NCI-H2171 treated with DMSO at 0.1 percent for 48 hours (cell line): ENCODE measurements around the gene GEN1.

Source experiments
- DNase-seq: peaks from one replicate; lab custom pipeline; 2025; lab: John Stamatoyannopoulos, UW

GEN1 gene, protein sequence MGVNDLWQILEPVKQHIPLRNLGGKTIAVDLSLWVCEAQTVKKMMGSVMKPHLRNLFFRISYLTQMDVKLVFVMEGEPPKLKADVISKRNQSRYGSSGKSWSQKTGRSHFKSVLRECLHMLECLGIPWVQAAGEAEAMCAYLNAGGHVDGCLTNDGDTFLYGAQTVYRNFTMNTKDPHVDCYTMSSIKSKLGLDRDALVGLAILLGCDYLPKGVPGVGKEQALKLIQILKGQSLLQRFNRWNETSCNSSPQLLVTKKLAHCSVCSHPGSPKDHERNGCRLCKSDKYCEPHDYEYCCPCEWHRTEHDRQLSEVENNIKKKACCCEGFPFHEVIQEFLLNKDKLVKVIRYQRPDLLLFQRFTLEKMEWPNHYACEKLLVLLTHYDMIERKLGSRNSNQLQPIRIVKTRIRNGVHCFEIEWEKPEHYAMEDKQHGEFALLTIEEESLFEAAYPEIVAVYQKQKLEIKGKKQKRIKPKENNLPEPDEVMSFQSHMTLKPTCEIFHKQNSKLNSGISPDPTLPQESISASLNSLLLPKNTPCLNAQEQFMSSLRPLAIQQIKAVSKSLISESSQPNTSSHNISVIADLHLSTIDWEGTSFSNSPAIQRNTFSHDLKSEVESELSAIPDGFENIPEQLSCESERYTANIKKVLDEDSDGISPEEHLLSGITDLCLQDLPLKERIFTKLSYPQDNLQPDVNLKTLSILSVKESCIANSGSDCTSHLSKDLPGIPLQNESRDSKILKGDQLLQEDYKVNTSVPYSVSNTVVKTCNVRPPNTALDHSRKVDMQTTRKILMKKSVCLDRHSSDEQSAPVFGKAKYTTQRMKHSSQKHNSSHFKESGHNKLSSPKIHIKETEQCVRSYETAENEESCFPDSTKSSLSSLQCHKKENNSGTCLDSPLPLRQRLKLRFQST

DNA sequence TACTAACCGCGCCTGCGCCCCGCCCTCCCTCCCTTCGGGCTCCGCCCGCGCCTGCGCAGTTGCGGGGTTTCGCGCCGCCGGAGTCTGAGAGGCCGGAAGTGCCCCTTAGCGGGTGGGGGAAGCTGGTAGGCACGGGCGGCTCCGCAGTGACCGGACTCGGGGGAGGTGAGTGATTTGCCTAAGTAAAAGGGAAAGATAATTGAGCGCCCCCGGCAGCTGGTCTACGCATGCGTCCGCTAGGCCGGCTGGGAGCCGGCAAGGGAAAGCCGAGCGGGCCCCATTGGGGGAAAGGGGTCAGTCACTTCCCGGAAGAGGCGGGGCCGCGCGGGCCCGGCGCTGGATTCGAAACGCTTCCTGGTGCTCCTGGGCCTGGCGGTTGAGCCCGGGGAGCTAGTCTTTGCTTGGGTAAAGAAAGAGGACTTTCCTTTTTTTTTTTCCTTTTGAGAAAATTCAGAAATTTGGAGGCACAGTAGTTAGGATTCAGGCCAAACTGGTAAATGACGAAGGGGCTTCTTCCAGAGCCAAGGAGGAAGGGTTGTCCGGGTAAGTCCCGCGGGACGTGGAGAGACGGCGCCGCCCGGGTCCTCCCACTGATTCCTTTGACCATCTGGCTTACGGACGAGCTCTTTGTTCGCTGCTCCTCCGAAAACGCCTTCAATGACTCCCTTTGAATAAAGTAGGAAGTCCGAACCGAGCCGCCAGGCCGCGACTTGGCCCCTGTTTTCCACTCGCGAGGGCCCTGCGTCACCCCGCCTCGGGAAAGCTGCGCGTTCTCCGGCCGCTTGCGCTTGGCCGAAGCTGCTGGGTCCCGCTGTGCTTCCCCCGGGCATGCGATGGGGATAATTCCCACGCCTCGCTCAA is at the start of gene GEN1, which contains the start of gene SMC6:
GEN1 (plus strand) TSS at position 336 of the 861 bp plus-strand sequence. CDS start 5,806 bp downstream, outside the sequence.
SMC6 (minus strand) TSS at position 8 of the 861 bp plus-strand sequence. CDS start 7,864 bp downstream, outside the sequence.
- DNase-seq = peak; percentile 95

DNA sequence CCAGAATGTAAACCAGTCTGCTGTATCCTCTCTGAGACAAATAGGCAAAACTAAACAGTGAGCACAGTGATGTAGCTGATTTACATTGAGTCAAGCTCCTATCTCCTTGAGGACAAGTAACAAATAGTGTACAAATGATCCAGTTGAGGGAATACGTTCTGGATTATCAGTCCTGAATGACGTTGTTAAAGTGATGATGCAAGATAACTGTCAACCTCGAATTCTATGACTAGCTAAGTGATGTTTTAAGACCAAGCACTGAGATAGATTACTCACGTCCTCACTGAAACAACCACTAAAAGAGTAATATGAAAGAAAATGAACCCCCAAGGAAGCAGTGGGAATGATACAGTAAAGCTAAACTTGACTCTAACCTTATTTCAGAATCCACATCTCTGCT is 47.1 kb upstream of the GEN1 start:
- DNase-seq = no peak

DNA sequence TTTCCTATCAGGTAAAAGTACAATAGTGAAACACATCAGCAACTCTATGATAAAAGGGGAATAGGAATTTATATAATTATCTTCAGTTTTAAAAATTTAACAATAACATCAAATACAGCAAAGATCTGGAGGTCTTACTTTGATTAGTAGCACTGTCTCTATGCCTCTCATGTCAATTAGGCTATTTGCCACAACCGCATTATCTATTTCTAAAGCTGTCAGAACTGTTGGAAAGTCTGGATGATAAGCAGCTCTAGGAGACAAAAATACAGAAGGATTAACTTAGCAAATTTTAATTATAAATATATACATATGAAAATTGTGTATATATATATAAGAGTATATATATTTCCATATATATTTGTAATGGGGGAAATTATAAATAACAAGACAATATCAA is 45.4 kb upstream of the GEN1 start:
- DNase-seq = no peak

DNA sequence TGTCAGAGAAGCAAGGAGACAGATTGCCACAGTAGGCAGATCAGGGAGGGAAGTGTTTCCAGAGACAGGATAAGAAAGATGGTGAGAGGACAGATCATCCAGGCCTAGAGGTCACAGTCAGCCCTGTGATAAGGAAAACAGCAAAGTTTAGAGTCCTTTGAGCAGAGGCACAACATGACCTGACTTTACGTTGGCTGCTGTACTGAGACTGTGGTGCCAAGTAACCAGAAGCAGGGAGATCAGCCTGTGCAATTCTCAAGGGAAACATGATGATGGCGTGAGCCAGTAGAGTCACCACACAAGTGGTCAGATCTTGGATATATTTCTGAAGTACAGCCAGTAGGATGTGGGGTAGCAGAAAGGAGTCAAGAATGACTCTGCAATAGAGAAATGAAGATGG is 44.0 kb upstream of the GEN1 start:
- DNase-seq = no peak

DNA sequence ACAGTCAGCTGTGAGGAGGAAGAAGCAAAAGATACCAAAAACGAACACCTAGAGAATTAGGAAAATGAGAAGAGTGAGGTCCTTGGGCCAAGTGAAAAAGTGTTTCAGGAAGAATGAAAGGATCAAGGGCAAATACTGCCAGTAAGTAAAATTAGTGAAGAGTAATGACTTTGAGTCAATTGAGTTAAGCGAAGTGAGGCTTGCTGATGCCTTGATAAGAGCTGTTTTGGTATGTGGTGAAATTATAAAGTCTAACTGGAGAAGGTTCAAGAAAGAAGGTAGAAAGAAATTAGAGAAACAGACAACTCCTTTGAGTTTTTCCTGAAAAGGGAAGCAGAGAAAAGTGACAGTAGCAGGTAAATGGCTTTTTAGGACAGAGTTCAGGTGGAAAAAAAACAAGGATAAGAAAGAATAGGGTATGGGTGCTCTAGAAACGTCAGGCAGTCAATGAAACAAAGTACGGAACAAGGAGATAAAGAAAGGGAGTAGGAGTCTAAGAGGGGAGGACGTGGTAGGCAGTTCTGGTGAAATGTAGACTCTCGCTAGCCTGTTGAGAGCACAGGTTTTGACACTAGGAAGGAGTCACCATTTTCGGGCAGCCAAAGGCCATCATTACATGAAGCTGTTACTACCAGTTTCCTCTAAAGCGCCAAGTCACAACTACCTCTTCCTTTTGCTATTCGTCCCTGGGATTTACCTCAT is 43.2 kb upstream of the GEN1 start:
- DNase-seq = no peak

DNA sequence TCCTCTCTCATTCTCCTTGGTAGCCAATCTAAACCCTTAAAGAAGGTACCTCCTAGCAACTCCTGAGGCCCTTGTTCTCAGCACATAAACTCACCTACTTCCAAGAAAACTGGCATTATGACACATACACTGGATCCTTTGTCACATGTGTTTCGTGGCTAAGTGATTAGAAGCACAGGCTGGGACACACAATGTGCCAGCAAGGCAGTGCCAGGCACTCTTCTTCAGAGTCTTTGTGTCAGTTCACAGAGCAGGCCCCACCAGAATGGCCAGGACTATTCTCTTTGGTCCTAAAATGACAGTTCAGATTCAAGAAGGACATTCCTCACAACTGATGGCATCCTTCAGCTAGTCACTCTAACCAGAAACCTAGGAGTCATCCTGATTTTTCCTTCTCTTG is 40.6 kb upstream of the GEN1 start:
- DNase-seq = no peak

DNA sequence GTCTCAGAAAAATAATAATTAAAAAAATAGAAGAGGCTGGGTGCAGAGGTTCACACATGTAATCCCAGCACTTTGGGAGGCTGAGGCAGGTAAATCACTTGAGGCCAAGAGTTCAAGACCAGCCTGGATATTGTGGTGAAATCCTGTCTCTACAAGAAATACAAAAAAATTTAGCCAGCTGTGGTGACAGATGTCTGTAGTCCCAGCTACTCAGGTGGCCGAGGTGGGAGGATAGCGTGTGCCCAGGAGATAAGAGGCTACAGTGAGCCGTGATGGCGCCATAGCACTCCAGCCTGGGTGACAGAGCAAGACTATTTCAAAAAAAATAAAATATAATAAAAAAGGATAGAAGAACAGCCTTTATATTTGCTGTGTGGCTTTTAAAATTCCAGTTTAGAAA is 36.3 kb upstream of the GEN1 start:
- DNase-seq = peak; percentile 47

DNA sequence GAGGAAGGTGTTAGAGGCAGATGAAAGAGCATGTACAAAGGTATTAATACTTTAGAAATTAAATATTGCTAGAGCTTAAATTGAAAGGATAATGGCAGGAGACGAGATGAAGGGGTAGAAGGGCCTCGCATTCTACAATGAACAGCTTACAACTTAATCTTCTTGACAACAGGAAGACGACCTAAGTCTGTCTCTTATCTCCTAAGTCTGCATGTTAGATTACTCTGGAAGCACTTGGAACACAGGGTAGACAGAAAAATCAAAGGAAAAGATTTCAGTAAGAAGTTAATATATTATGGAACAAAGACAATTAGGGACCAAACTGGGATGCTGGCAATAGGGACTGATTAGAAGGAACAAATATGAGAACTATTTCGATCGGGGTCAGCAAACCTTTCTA is 35.2 kb upstream of the GEN1 start:
- no peak for DNase-seq

DNA sequence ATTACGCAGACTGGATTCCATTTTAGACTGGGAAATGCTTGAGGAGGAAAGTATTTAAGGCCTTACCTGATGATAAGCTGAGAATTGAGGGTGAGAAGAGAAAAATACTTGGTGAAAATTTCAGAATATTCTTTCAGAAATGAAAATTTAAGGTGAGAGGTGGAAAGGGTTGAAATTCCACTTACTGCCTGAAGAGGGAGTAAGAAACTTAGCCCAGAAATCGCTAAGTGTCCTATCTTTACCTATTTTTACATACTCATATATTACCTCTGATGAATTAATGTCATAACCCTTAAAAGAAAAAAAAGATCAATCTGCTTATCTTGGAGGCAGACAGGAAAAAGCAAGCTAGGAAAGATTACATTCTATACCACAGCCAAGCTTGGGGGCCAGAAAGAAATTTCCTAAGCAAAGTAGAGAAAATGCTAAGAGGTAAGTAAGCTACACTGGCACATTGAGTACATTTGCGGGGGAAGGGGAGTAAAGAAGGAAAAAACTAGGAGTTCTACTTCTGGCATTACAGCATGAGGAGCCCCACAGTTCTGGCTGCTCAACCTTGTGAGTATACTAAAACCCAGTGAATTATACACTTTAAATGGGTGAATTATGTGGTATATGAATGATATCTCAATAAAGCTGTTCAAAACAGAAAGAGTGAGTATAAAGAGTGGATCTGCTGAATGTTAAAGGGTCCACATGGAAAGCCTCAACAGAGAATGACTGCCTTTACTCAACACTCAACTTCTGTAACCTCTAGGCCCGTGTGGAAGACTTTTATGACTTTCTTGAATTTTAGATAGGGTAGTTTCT is 34.2 kb upstream of the GEN1 start:
- DNase-seq = peak; percentile 40

DNA sequence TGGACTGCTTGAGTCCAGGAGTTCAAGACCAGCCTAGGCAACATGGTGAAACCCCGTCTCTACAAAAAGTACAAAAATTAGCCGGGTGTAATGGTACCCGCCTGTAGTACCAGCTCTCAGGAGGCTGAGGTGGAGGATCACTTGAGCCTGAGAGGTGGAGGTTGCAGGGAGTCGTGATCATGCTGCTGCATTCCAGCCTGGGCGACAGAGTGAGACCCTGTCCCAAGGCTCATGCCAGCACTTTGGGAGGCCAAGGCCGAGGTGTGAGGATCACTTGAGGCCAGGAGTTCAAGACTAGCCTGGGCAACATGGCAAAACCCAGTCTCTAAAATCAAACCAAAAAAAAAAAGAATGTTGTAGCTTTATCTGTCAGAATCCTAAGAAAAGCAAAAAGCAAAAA is 25.7 kb upstream of the GEN1 start:
- DNase-seq = no peak

DNA sequence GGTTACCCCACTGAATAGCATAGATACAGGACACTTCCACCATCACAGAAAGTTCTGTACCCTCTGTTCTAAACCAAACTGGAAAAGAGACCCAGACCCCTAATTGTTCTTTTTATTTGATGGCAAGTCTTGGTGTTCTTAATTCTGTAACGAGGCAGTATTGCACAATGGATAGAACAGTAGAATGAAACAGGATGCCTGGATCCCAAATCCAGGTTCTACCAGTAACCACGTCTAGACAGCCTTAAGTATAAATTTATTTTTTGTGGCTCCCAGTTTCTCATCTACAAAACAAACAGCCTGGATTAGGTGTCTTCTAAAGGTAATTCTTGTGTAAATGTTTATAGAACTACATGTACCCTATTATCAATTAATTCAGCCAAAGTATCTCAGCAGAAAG is 24.1 kb upstream of the GEN1 start:
- no peak for DNase-seq

DNA sequence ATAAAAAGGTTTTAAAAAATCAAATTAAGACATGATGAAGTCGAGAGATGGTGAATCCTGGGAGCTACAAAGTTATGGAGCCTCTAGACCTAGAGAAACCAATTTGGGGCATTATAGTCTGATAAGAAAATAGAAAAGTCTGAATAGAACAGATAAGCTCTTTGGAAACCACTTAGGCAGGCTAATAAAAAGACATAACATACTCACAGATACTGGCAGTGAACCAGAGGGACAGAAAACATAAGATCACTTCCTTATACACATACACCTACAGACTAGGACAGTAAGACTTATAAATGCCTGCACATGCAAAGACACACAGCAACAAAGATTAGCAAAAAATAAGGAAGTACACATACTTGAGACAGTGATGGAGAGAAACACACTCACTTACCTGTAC is 20.3 kb upstream of the GEN1 start:
- no peak for DNase-seq

DNA sequence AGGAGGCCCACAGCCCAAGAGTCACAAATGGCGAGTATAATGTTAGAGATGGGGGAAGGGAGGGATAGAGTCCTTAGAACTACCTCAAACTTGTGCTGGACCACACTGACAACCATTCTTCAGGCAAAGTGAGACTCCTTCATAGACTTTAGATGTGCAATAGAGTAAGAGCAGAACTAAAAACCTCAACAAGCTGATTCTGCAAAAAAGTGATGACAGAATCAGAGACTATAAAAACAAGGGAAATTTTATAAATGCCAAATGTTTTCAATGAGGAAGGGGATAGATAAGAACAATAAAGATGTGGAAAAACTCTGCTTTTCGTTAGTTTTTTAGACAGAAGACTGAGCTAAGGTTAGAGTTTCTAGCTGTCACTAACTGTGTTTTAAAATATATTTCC is 18.1 kb upstream of the GEN1 start:
- DNase-seq = no peak

DNA sequence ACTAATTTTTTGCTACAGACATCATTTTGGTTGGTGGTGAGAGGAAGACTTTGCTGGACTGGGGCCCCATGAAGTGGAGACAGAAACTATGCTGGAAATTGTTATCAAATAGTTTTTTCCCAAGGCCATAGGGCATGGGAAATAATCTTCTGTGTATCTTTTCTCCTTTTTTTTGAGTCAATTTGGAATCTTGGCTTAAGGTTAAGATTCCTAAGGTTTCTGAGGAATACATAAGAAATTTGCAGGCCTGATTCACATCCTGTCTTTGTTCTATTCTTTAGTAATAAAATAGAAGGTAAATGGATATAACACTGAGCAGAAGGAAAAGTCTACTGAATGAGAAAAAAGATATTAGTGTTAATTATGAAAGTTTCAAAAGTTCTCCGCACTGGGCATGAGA is 16.9 kb upstream of the GEN1 start:
- no peak for DNase-seq

DNA sequence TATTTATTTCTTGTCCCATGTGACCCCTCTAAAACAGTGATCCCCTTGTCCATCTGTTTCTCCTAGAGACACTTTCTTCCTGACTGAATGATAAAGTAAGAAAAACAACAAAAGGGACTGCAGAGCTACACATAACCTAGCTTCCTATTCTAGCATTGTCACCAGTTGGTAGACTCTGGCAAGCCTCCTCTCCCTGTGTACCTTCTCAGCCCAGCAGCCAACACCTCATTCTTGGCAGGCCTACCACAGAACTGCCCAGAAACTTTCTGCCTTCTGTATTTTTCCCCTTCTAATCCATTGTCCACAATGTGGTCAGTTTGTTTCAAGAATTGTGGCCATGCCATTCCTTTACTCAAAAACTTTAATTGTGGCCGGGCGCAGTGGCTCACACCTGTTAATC is 13.7 kb upstream of the GEN1 start:
- no peak for DNase-seq

DNA sequence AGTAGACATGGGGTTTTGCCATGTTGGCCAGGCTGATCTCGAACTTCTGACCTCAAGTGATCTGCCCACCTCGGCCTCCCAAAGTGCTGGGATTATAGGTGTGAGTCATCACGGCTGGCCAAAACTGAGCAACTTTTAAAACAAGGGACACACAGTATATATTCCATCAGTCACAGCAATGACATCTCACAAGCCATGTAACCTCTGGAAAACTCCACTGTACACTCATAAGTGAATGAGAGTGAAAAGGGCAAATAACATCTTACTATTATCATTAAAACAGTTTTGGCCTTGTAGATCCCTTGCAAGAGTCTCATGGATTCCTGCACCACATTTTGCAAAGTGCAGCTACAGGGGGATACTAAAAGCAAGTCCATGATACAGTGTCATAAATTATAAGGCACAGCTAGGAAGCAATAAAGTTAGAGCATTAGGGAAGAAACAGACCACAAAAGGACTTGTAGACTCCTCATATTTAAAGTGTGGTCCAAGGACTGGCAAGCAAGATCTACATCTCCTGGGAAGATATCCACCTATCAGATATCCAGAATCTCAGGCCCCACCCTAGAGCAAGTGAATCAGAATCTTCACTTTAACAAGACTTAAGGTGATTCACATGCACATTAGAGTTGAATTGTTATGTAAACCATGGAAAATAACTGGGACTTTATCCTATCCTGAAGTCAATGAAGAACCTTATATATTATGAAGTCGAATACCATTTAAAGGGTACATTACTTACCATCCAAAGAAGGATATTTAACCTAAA is 6.1 kb upstream of the GEN1 start:
- no peak for DNase-seq

DNA sequence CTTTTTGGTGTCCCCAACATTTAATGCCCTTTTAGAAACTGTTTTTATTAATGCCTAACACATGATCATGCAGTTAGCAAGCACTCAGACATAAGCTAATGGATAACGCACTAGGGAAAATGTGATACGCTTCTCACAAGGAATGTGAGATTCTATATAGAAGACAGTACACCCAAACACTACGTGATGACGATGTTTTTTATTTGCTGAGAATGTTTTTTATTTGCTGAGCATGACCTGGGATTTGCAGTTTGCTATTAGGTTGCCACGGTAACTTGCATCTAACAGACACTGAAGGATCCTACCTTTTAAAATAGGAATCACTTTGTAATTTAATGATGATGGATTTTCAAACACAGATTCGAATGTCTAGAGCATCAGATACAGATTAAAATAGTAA is 5.2 kb upstream of the GEN1 start:
- DNase-seq = no peak

DNA sequence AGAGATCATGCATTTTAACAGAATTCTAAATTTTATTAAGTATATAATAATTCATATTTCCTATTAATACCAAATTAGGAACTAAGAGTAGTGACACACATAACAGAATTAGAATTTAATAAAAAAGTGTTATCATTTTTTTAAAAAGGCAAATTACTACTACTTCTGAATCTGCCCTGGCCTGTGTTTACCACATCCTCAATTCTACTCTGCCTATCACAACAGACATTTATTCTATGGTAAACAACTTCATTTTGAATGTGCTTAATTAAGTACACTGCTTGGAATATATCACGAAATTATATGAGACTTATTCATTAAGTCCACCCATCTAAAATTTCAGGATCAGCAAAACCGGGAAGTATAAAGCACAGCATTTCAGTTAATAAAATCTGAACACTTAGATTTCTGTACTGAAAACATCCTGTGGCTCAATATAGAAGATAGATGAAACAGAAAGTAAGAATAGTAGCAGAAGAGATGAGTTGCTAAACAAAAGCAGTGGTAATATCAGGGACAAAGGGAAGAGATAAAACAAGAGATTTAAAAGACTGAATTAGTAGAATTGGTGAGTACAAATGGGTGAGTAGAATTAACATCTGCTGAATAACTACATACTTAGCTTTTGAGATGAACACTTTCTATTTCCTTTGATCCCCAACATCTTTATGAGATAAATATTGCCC is 4.0 kb upstream of the GEN1 start:
- no peak for DNase-seq

DNA sequence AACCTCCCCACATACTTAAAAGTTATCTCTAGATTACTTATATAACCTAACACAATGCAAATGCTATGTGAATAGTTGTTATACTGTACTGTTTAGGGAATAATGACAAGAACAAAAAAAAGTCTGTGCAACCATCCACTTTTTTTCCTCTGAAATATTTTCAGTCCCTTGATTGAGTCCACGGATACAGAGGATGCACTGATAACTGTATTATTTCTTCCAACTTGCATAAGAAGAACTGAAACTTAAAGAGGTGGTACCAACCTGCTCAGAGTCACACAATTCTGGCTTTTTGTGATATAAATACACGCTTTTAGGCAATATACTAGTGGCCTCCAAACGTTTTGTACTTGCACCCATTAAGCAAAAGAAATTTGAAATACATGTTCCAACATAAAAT is 1.7 kb upstream of the GEN1 start:
- DNase-seq = no peak
